GM12878 (cell line): ENCODE results near the gene PPP1R7. TPM values are rescaled to one million over a fixed set of nuclear protein-coding genes. Genes with fewer than 3 reads are reported as not detected.

Experiments
- ATAC-seq: fragments of 200-7000 bp; cut with Tn5 transposase; 3 replicates; pipeline ENCODE4 v1.9.1; 2020; ENCODE audit warnings: mild to moderate bottlenecking, moderate library complexity
- BruUV-seq: library from RNA; stranded (reverse); fragments of 400-500 nt; replicated peaks from 2 replicates; lab custom pipeline; 2021; lab: Mats Ljungman, UMichigan
- CTCF ChIA-PET: fragments of 300-600 bp; sonication (Branson Sonifier 250); formaldehyde crosslinking; extraction: SDS; loops from one replicate; lab custom pipeline; 2021; ENCODE audit warnings: inconsistent platforms; lab: Yijun Ruan, JAX
- POLR2A ChIA-PET: fragments of 350-600 bp; formaldehyde crosslinking; extraction: SDS; loops from one replicate; lab custom pipeline; 2021; ENCODE audit warnings: inconsistent platforms; lab: Charles Lee
- RAD21 ChIA-PET: fragments of 300-600 bp; sonication (Branson Sonifier 250); formaldehyde crosslinking; loops from one replicate; lab custom pipeline; 2023; ENCODE audit warnings: antibody characterized with exemption; ENCODE audit not compliant: unreplicated experiment; lab: Charles Lee
- SMC1A ChIA-PET: fragments of 300-600 bp; sonication (Branson Sonifier 250); formaldehyde crosslinking; loops from one replicate; lab custom pipeline; 2023; ENCODE audit not compliant: unreplicated experiment, uncharacterized antibody; lab: Charles Lee
- DNase-seq: peaks from one replicate; pipeline ENCODE4 v3.0.0-alpha.2; 2011; ENCODE audit warnings: low read depth, low spot score
- FAIRE-seq: peaks from 3 replicates; lab custom pipeline; 2011; peaks lifted over from hg19 to GRCh38; lab: Jason Lieb, UNC
- H2AFZ ChIP-seq: 2 replicates; pipeline ENCODE4 v1.6.0; 2011; ENCODE audit warnings: low read depth, low read length, control low read depth; ENCODE audit not compliant: control insufficient read depth
- H3K27ac ChIP-seq: 2 replicates; pipeline ENCODE4 v1.5.1; 2011; ENCODE audit warnings: control low read depth; ENCODE audit not compliant: control insufficient read depth, insufficient read depth
- H3K27me3 ChIP-seq, 2 experiments: replicated peaks in 1 of 2; 2 replicates each; pipeline versions ENCODE4 v1.6.0 to v1.6.1; 2011; ENCODE audit warnings: low read length in 1 of 2; ENCODE audit not compliant: control insufficient read depth in 2 of 2, insufficient read depth in 2 of 2
- H3K36me3 ChIP-seq, 2 experiments: 2 replicates each; pipeline ENCODE4 v1.5.1; 2011; ENCODE audit warnings: low read length in 1 of 2; ENCODE audit not compliant: control insufficient read depth in 2 of 2, insufficient read depth in 2 of 2
- H3K4me1 ChIP-seq: 2 replicates; pipeline ENCODE4 v1.6.1; 2011; ENCODE audit warnings: mild to moderate bottlenecking, low read length, moderate library complexity, mixed read lengths; ENCODE audit not compliant: control insufficient read depth, insufficient read depth
- H3K4me2 ChIP-seq: 2 replicates; pipeline ENCODE4 v1.6.0; 2011; ENCODE audit warnings: control low read depth; ENCODE audit not compliant: control insufficient read depth, insufficient read depth
- H3K4me3 ChIP-seq: fragments of 200-600 bp; sonication (generic); 2 replicates; pipeline ENCODE4 v1.5.1; 2016
- H3K79me2 ChIP-seq: 2 replicates; pipeline ENCODE4 v1.6.0; 2011; ENCODE audit warnings: low read length; ENCODE audit not compliant: control insufficient read depth, insufficient read depth
- H3K9ac ChIP-seq: 2 replicates; pipeline ENCODE4 v1.8.0; 2011; ENCODE audit warnings: low read length, control low read depth, mixed read lengths; ENCODE audit not compliant: control insufficient read depth, insufficient read depth
- H3K9me3 ChIP-seq: replicated peaks from 3 replicates; pipeline ENCODE4 v1.5.1; 2011; ENCODE audit warnings: mild to moderate bottlenecking, low read length; ENCODE audit not compliant: control insufficient read depth, insufficient read depth
- H4K20me1 ChIP-seq: 2 replicates; pipeline ENCODE4 v1.6.0; 2011; ENCODE audit not compliant: control insufficient read depth, insufficient read depth
- ATF7 ChIP-seq: fragments of 450-650 bp; IDR thresholded peaks from 2 replicates; pipeline ENCODE4 v1.6.1; 2016; ENCODE audit warnings: low read depth, mild to moderate bottlenecking
- BACH1 ChIP-seq: fragments of 450-650 bp; IDR thresholded peaks from 2 replicates; pipeline ENCODE4 v1.6.1; 2017; ENCODE audit warnings: mild to moderate bottlenecking, borderline replicate concordance
- CEBPB ChIP-seq, 2 experiments: fragments of 150-350 bp in 1 of 2; IDR thresholded peaks; 2 replicates each; pipeline ENCODE4 v1.6.1; 2012 to 2014; ENCODE audit warnings: low read depth in 2 of 2, low read length in 2 of 2, borderline replicate concordance in 1 of 2, inconsistent platforms in 1 of 2
- EED ChIP-seq: sonication (generic); IDR thresholded peaks from 2 replicates; pipeline ENCODE4 v1.6.1; 2016; ENCODE audit warnings: antibody characterized with exemption, low read depth
- IKZF1 ChIP-seq: fragments of 450-650 bp; conservative IDR thresholded peaks from 2 replicates; pipeline ENCODE4 v1.6.1; 2017; ENCODE audit warnings: antibody characterized with exemption, mild to moderate bottlenecking
- LARP7 ChIP-seq: fragments of 450-650 bp; IDR thresholded peaks from 2 replicates; pipeline ENCODE4 v1.6.1; 2017; ENCODE audit warnings: mild to moderate bottlenecking
- MTA2 ChIP-seq: fragments of 450-650 bp; IDR thresholded peaks from 2 replicates; pipeline ENCODE4 v1.6.1; 2016; ENCODE audit warnings: low read depth, mild to moderate bottlenecking, moderate library complexity
- MXI1 ChIP-seq: fragments of 150-350 bp; IDR thresholded peaks from 2 replicates; pipeline ENCODE4 v1.6.1; 2011; ENCODE audit warnings: low read depth, mild to moderate bottlenecking, inconsistent platforms, low read length, improper control_type of control experiment
- NFYA ChIP-seq: IDR thresholded peaks from 2 replicates; pipeline ENCODE4 v1.6.1; 2011; ENCODE audit warnings: low read depth, mild to moderate bottlenecking, low read length, improper control_type of control experiment, borderline replicate concordance
- NR2C2 ChIP-seq: IDR thresholded peaks from 2 replicates; pipeline ENCODE4 v1.6.1; 2011; ENCODE audit warnings: borderline replicate concordance, low read depth; ENCODE audit not compliant: control insufficient read depth, insufficient read length
- RCOR1 ChIP-seq: conservative IDR thresholded peaks from 2 replicates; pipeline ENCODE4 v1.6.1; 2012; ENCODE audit warnings: low read depth, low read length, improper control_type of control experiment
- RFX5 ChIP-seq: IDR thresholded peaks from 2 replicates; pipeline ENCODE4 v1.6.1; 2011; ENCODE audit warnings: low read depth, low read length, improper control_type of control experiment
- SMAD1 ChIP-seq: fragments of 450-650 bp; IDR thresholded peaks from 2 replicates; pipeline ENCODE4 v1.6.1; 2018; ENCODE audit warnings: mild to moderate bottlenecking, low read depth; ENCODE audit not compliant: partially characterized antibody
- TCF3 ChIP-seq: IDR thresholded peaks from 2 replicates; pipeline ENCODE4 v1.6.1; 2012; ENCODE audit warnings: low read depth, mild to moderate bottlenecking, low read length, borderline replicate concordance; ENCODE audit not compliant: insufficient read depth
- WGBS: methylation state at CpG from one replicate; pipeline ENCODE4 v1.1.6; 2016; ENCODE audit warnings: low lambda C conversion rate; ENCODE audit not compliant: insufficient replicate concordance, insufficient coverage; ENCODE audit errors: missing lambda C conversion rate; 5-methylcytosine and 5-hydroxymethylcytosine counted together
- in situ Hi-C: fragments of 300-500 bp; cut with MboI; formaldehyde crosslinking; loops from 9 replicates; pipeline ENCODE4 v1.14.3; 2018; ENCODE audit warnings: mixed read lengths
- intact Hi-C: fragments of 100-400 bp; cut with micrococcal nuclease; formaldehyde crosslinking; loops from one replicate; pipeline ENCODE4 v1.14.2; 2022; ENCODE audit not compliant: unreplicated experiment
- polyA plus RNA-seq, 11 experiments: library from polyadenylated mRNA; depleted of rRNA in 4 of 11; unstranded in 6 of 11; stranded (reverse) in 5 of 11; fragments of >200 nt; fragmentation: Nextera tagmentation in 4 of 11; fragmentation: Illumina TruSeq in 1 of 11; extraction: Ambion mirVana in 4 of 11; extraction: Trizol in 1 of 11; gene quantifications; 1 replicate in 1 of 11; 2 replicates in 10 of 11; pipeline versions ENCODE4 v1.2.1 to v1.2.3, GENCODE V29; 2011 to 2016; ENCODE audit warnings: inconsistent platforms in 2 of 11, missing spikeins in 2 of 11, low read depth in 1 of 11
- total RNA-seq, 4 experiments: library from RNA; depleted of rRNA in 3 of 4; stranded (reverse); fragments of >200 nt in 3 of 4; fragmentation: Illumina TruSeq in 1 of 4; extraction: Trizol in 1 of 4; gene quantifications; 2 replicates each; pipeline versions ENCODE4 v1.2.1 to v1.2.3, GENCODE V29; 2013 to 2021
- TF ChIP-seq, protein P1 (sequence below): fragments of 450-650 bp; IDR thresholded peaks from 2 replicates; pipeline ENCODE4 v1.6.1; 2017; ENCODE audit warnings: mild to moderate bottlenecking, moderate library complexity
- TF ChIP-seq, protein P2 (sequence below): fragments of 450-650 bp; IDR thresholded peaks from 2 replicates; pipeline ENCODE4 v1.6.1; 2016; ENCODE audit warnings: mild to moderate bottlenecking, moderate library complexity, borderline replicate concordance
- TF ChIP-seq, protein P3 (sequence below): fragments of 450-650 bp; IDR thresholded peaks from 2 replicates; pipeline ENCODE4 v1.6.1; 2016; ENCODE audit warnings: mild to moderate bottlenecking

Gene PPP1R7
- total and polyA plus RNA-seq, 10 of the 15 experiments (the other 5 are each of a cell fraction or from before 2014, with no cell fraction given) = 78.5 to 174 (median 93.7) TPM

DNA sequence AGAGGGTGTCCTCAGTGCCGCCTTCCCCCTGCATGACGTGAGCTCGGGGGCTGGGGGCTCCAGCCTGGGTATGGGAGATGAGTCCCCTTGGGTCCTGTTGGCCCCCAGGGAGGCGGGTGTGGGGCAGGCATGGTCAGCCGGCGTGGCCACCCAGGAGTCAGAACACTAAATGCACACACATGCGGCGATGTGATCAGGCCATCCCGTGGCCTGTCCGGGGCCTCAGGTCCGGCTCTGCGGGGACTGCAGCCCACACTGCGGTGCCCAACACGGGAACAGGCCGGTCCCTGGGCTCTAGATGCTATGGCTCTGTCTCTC lies 52.0 kb downstream of the PPP1R7 start:
- Histone ChIP-seq H3K27ac (no peak overlapping the region), H3K27me3 (no peaks in the 10 kb centered on the region), H3K36me3 (no peaks in the 10 kb centered on the region), H3K4me3 (no peak overlapping the region), H3K79me2 (no peaks in the 10 kb centered on the region), H3K9me3 (no peaks in the 10 kb centered on the region), H3K9ac (no peak overlapping the region), H2AFZ (no peak overlapping the region), H4K20me1 (no peaks in the 10 kb centered on the region), H3K4me1 (no peaks in the 10 kb centered on the region), H3K4me2 (no peak overlapping the region)
- ChIA-PET SMC1A (no interaction called here), RAD21 (no interaction called here), CTCF (no interaction called here), POLR2A (no interaction called here)
- no peak for DNase-seq
- in situ Hi-C loops = no loop called here
- 70% methylated on average over 7 of the region's 15 CpGs for WGBS
- no peak for FAIRE-seq
- TF ChIP-seq TCF3 (no peak), BACH1 (no peak), EED (no peak), RCOR1 (no peak), MTA2 (no peak), ATF7 (no peak), CEBPB (IDR thresholded peaks at IDR 0.05; ENCODE audit: borderline replicate concordance in 1 of 2, low read depth in 2 of 2, low read length in 2 of 2) (no peak), NR2C2 (no peak), NFYA (no peak), LARP7 (no peak), IKZF1 (no peak), MXI1 (no peak), SMAD1 (no peak), RFX5 (no peak)
- TF ChIP-seq, protein P1, sequence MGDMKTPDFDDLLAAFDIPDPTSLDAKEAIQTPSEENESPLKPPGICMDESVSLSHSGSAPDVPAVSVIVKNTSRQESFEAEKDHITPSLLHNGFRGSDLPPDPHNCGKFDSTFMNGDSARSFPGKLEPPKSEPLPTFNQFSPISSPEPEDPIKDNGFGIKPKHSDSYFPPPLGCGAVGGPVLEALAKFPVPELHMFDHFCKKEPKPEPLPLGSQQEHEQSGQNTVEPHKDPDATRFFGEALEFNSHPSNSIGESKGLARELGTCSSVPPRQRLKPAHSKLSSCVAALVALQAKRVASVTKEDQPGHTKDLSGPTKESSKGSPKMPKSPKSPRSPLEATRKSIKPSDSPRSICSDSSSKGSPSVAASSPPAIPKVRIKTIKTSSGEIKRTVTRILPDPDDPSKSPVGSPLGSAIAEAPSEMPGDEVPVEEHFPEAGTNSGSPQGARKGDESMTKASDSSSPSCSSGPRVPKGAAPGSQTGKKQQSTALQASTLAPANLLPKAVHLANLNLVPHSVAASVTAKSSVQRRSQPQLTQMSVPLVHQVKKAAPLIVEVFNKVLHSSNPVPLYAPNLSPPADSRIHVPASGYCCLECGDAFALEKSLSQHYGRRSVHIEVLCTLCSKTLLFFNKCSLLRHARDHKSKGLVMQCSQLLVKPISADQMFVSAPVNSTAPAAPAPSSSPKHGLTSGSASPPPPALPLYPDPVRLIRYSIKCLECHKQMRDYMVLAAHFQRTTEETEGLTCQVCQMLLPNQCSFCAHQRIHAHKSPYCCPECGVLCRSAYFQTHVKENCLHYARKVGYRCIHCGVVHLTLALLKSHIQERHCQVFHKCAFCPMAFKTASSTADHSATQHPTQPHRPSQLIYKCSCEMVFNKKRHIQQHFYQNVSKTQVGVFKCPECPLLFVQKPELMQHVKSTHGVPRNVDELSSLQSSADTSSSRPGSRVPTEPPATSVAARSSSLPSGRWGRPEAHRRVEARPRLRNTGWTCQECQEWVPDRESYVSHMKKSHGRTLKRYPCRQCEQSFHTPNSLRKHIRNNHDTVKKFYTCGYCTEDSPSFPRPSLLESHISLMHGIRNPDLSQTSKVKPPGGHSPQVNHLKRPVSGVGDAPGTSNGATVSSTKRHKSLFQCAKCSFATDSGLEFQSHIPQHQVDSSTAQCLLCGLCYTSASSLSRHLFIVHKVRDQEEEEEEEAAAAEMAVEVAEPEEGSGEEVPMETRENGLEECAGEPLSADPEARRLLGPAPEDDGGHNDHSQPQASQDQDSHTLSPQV = no peak
- TF ChIP-seq, protein P2, sequence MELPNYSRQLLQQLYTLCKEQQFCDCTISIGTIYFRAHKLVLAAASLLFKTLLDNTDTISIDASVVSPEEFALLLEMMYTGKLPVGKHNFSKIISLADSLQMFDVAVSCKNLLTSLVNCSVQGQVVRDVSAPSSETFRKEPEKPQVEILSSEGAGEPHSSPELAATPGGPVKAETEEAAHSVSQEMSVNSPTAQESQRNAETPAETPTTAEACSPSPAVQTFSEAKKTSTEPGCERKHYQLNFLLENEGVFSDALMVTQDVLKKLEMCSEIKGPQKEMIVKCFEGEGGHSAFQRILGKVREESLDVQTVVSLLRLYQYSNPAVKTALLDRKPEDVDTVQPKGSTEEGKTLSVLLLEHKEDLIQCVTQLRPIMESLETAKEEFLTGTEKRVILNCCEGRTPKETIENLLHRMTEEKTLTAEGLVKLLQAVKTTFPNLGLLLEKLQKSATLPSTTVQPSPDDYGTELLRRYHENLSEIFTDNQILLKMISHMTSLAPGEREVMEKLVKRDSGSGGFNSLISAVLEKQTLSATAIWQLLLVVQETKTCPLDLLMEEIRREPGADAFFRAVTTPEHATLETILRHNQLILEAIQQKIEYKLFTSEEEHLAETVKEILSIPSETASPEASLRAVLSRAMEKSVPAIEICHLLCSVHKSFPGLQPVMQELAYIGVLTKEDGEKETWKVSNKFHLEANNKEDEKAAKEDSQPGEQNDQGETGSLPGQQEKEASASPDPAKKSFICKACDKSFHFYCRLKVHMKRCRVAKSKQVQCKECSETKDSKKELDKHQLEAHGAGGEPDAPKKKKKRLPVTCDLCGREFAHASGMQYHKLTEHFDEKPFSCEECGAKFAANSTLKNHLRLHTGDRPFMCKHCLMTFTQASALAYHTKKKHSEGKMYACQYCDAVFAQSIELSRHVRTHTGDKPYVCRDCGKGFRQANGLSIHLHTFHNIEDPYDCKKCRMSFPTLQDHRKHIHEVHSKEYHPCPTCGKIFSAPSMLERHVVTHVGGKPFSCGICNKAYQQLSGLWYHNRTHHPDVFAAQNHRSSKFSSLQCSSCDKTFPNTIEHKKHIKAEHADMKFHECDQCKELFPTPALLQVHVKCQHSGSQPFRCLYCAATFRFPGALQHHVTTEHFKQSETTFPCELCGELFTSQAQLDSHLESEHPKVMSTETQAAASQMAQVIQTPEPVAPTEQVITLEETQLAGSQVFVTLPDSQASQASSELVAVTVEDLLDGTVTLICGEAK = no peak
- TF ChIP-seq, protein P3, sequence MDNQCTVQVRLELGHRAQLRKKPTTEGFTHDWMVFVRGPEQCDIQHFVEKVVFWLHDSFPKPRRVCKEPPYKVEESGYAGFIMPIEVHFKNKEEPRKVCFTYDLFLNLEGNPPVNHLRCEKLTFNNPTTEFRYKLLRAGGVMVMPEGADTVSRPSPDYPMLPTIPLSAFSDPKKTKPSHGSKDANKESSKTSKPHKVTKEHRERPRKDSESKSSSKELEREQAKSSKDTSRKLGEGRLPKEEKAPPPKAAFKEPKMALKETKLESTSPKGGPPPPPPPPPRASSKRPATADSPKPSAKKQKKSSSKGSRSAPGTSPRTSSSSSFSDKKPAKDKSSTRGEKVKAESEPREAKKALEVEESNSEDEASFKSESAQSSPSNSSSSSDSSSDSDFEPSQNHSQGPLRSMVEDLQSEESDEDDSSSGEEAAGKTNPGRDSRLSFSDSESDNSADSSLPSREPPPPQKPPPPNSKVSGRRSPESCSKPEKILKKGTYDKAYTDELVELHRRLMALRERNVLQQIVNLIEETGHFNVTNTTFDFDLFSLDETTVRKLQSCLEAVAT = no peak
- BruUV-seq = no TSS peak
- intact Hi-C loops = no loop called here
- ATAC-seq = no peak
